Stimulated activated CD8-positive, alpha-beta memory T cell treated with anti-CD3 and anti-CD28 coated beads, Interleukin-2, amount 100 ng/mL, for 1 hour (primary cell): ENCODE data around the gene NTF3.

Source experiments
- DNase-seq, 2 donors: peaks; one replicate each; pipeline ENCODE4 v3.0.0-alpha.2; 2020; ENCODE audit warnings: low read depth in 2 of 2

Gene NTF3

GRCh38 chr12:5511256-5511643 is 79.3 kb downstream of the NTF3 start:
- no peak for DNase-seq

- no peak for DNase-seq
Observed at GRCh38 chr12:5511644-5512600, 80.0 kb downstream of the NTF3 start.

- no peak for DNase-seq
Observed at GRCh38 chr12:5512601-5512970, 80.7 kb downstream of the NTF3 start.

- no peak for DNase-seq
Observed at GRCh38 chr12:5513406-5513805, 81.5 kb downstream of the NTF3 start.

- no peak for DNase-seq
Observed at GRCh38 chr12:5514016-5514415, 82.1 kb downstream of the NTF3 start.

GRCh38 chr12:5514545-5514944 is 82.6 kb downstream of the NTF3 start:
- DNase-seq = no peak

GRCh38 chr12:5515458-5515857 is 83.5 kb downstream of the NTF3 start:
- DNase-seq = no peak

GRCh38 chr12:5516371-5517241 is 84.7 kb downstream of the NTF3 start:
- no peak for DNase-seq

GRCh38 chr12:5518584-5519365 is 86.9 kb downstream of the NTF3 start:
- DNase-seq = no peak

- DNase-seq = no peak
Observed at GRCh38 chr12:5520037-5520436, 88.1 kb downstream of the NTF3 start.

GRCh38 chr12:5520831-5521230 is 88.9 kb downstream of the NTF3 start:
- DNase-seq = no peak

GRCh38 chr12:5521456-5522325 is 89.8 kb downstream of the NTF3 start:
- DNase-seq = no peak

- no peak for DNase-seq
Observed at GRCh38 chr12:5522432-5523335, 90.8 kb downstream of the NTF3 start.

- no peak for DNase-seq
Observed at GRCh38 chr12:5523396-5524115, 91.6 kb downstream of the NTF3 start.

GRCh38 chr12:5524116-5524768 is 92.3 kb downstream of the NTF3 start:
- no peak for DNase-seq

GRCh38 chr12:5524769-5525436 is 93.0 kb downstream of the NTF3 start:
- no peak for DNase-seq

- DNase-seq = no peak
Observed at GRCh38 chr12:5525783-5526367, 94.0 kb downstream of the NTF3 start.

- no peak for DNase-seq
Observed at GRCh38 chr12:5533368-5533767, 101.5 kb downstream of the NTF3 start.
